ENCODE data around the gene MRPL50. TPM values are rescaled to one million over a fixed set of nuclear protein-coding genes. Genes with fewer than 3 reads are reported as not detected.

Gene MRPL50
- polyA plus RNA-seq (2012; rRNA removed): 6.3 and 8.6 TPM in 2 replicates
- polyA plus RNA-seq (2012; cell fraction: cytosol; rRNA removed): 10.9 and 15.2 TPM in 2 replicates
- polyA plus RNA-seq (2012; cell fraction: nucleus; rRNA removed): 1.8 and 3.9 TPM in 2 replicates

GRCh38 chr9:101398068-101398929, at the start of gene MRPL50, which contains the start of gene ZNF189:
MRPL50 (minus strand) TSS chr9:101398618; CDS start chr9:101398592, 26 bp downstream.
ZNF189 (plus strand) TSS chr9:101398851; CDS start chr9:101399157, 306 bp downstream.
- Histone ChIP-seq H3K27ac (ENCODE audit: low read depth in 2 of 2, low read length in 1 of 2) (peak within 1 kb of the TSS; percentile 74 to 78), H3K9me2 (no peaks in the 10 kb centered on the region), H4K20me1 (ENCODE audit: insufficient read depth) (no peaks in the 10 kb centered on the region), H3K4me1 (ENCODE audit: control insufficient read depth in 1 of 2, insufficient read depth in 2 of 2, low read depth in 1 of 2, low read length in 1 of 2) (peaks cover 7% of the 10 kb centered on the region in 2 experiments; a peak in 2 of 4 replicates), H3K36me3 (replicated peaks in 1 of 2; ENCODE audit: control insufficient read depth in 1 of 2, insufficient read depth in 2 of 2, low read length in 1 of 2) (peaks cover 38 to 60% of the 10 kb centered on the region in 2 experiments), H3K4me3 (ENCODE audit: low read depth in 2 of 2, low read length in 1 of 2) (peak within 1 kb of the TSS; percentile 79 to 88), H3K9me3 (0 out of 2 replicates have a peak, but pooled peaks cover 1% of the 10 kb centered on the region), H2AFZ (ENCODE audit: low read depth) (peak within 1 kb of the TSS; percentile 83), H3K4me2 (peak within 1 kb of the TSS; percentile 94), H3K79me2 (ENCODE audit: insufficient read depth) (peaks cover 87% of the 10 kb centered on the region), H3K9ac (peak within 1 kb of the TSS; percentile 85), H3K27me3 (ENCODE audit: insufficient read depth) (no peaks in the 10 kb centered on the region), H3F3A (replicated peaks; ENCODE audit: insufficient read depth) (no peaks in the 10 kb centered on the region)
- ChIA-PET CTCF (interaction anchor here (0.8 to 2.3 kb wide), 7 partner anchors 10 to 136 kb away, joined by 3 to 15 read pairs (median 3); partner anchors contain the start of gene RNF20), POLR2A (interaction anchor here (0.7 to 1.0 kb wide), 3 partner anchors 12 to 166 kb away, joined by 3 to 4 read pairs (median 3); no protein-coding TSS in a partner anchor)
- DNase-seq: peak; percentile 86
- WGBS (ENCODE audit: low lambda C conversion rate): 1% methylated on average over 35 of the region's 44 CpGs
- peak; percentile 96 for TF ChIP-seq CHD2 (IDR thresholded peaks at IDR 0.05; ENCODE audit: low read length, partially characterized antibody)
- no peak for TF ChIP-seq NFIC (IDR thresholded peaks at IDR 0.05; ENCODE audit: borderline replicate concordance)
- no peak for TF ChIP-seq RXRA (IDR thresholded peaks at IDR 0.05; ENCODE audit: borderline replicate concordance, low read depth)
- no peak for TF ChIP-seq USF2 (IDR thresholded peaks at IDR 0.05; ENCODE audit: borderline replicate concordance, low read depth, low read length)
- TF ChIP-seq, protein P1, sequence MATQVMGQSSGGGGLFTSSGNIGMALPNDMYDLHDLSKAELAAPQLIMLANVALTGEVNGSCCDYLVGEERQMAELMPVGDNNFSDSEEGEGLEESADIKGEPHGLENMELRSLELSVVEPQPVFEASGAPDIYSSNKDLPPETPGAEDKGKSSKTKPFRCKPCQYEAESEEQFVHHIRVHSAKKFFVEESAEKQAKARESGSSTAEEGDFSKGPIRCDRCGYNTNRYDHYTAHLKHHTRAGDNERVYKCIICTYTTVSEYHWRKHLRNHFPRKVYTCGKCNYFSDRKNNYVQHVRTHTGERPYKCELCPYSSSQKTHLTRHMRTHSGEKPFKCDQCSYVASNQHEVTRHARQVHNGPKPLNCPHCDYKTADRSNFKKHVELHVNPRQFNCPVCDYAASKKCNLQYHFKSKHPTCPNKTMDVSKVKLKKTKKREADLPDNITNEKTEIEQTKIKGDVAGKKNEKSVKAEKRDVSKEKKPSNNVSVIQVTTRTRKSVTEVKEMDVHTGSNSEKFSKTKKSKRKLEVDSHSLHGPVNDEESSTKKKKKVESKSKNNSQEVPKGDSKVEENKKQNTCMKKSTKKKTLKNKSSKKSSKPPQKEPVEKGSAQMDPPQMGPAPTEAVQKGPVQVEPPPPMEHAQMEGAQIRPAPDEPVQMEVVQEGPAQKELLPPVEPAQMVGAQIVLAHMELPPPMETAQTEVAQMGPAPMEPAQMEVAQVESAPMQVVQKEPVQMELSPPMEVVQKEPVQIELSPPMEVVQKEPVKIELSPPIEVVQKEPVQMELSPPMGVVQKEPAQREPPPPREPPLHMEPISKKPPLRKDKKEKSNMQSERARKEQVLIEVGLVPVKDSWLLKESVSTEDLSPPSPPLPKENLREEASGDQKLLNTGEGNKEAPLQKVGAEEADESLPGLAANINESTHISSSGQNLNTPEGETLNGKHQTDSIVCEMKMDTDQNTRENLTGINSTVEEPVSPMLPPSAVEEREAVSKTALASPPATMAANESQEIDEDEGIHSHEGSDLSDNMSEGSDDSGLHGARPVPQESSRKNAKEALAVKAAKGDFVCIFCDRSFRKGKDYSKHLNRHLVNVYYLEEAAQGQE (IDR thresholded peaks at IDR 0.05; ENCODE audit: low read depth, low read length): 0 out of 2 replicates have a peak, but pooled peaks have one; percentile 15
- no peak for TF ChIP-seq FOXM1 (IDR thresholded peaks at IDR 0.05; ENCODE audit: low read depth)
- TF ChIP-seq YY1 (IDR thresholded peaks at IDR 0.05; ENCODE audit: low read depth): peak; percentile 90
- TF ChIP-seq SMC3 (IDR thresholded peaks at IDR 0.05; ENCODE audit: low read depth, low read length): no peak
- TF ChIP-seq USF1 (IDR thresholded peaks at IDR 0.05; ENCODE audit: borderline replicate concordance, low read depth): no peak
- peak; percentile 89 for TF ChIP-seq ELF1 (IDR thresholded peaks at IDR 0.05)
- TF ChIP-seq TCF12 (IDR thresholded peaks at IDR 0.05): no peak
- TF ChIP-seq, protein P2, sequence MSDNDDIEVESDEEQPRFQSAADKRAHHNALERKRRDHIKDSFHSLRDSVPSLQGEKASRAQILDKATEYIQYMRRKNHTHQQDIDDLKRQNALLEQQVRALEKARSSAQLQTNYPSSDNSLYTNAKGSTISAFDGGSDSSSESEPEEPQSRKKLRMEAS (IDR thresholded peaks at IDR 0.05; ENCODE audit: low read depth): peak; percentile 59
- no peak for TF ChIP-seq PBX3 (IDR thresholded peaks at IDR 0.05)
- TF ChIP-seq GATA2 (CRISPR knock-in tag; IDR thresholded peaks at IDR 0.05): no peak
- TF ChIP-seq EP300 (IDR thresholded peaks at IDR 0.05; ENCODE audit: borderline replicate concordance in 1 of 2, low read depth in 1 of 2, low read length in 1 of 2): no peak
- peak; percentile 75 for TF ChIP-seq GABPA (IDR thresholded peaks at IDR 0.05; ENCODE audit: low read depth)
- peak; percentile 68 for TF ChIP-seq TAF1 (IDR thresholded peaks at IDR 0.05; ENCODE audit: borderline replicate concordance, low read depth, low read length)
- peak; percentile 83; the same call in 1 of the 2 replicates for TF ChIP-seq ZBTB33 (IDR thresholded peaks at IDR 0.05; ENCODE audit: borderline replicate concordance, low read depth)
- no peak for TF ChIP-seq RAD21 (IDR thresholded peaks at IDR 0.05; ENCODE audit: low read length)
- no peak for TF ChIP-seq JUND (IDR thresholded peaks at IDR 0.05)
- TF ChIP-seq MEF2A (IDR thresholded peaks at IDR 0.05; ENCODE audit: borderline replicate concordance, low read depth): no peak
- TF ChIP-seq POLR2AphosphoS5 (IDR thresholded peaks at IDR 0.05; ENCODE audit: low read depth, low read length): peak; percentile 97
